Right lobe of liver (tissue), 6 donors: Measurements from ENCODE around the gene MPP4. TPM values are rescaled to one million over a fixed set of nuclear protein-coding genes. Genes with fewer than 3 reads are reported as not detected.
A peak's percentile ranks its signal among the peaks of the same experiment; 100 is the strongest.

Experiments
- ATAC-seq, 4 donors: fragments of 200-7000 bp; cut with Tn5 transposase; one replicate each; pipeline ENCODE4 v1.9.1; 2020; ENCODE audit warnings: mild to moderate bottlenecking in 4 of 4, moderate library complexity in 4 of 4
- DNase-seq, 3 donors: peaks; one replicate each; pipeline ENCODE4 v3.0.0-alpha.2; 2020
- H3K27ac ChIP-seq, 3 donors: fragments of 200-600 bp; one replicate each; pipeline ENCODE4 v1.8.0; 2022
- H3K27me3 ChIP-seq, 2 donors: fragments of 200-600 bp; one replicate each; pipeline ENCODE4 v1.8.0; 2022
- H3K36me3 ChIP-seq, 4 donors: fragments of 200-600 bp; sonication (generic) in 1 of 4; one replicate each; pipeline versions ENCODE4 v1.5.1 to v1.8.0; 2017 to 2022; ENCODE audit warnings: control low read depth in 1 of 4
- H3K4me1 ChIP-seq, 4 donors: fragments of 200-600 bp; sonication (generic) in 1 of 4; one replicate each; pipeline versions ENCODE4 v1.5.1 to v1.8.0; 2017 to 2022; ENCODE audit warnings: control low read depth in 1 of 4
- H3K4me3 ChIP-seq, 3 donors: fragments of 200-600 bp; one replicate each; pipeline ENCODE4 v1.8.0; 2022
- H3K9me3 ChIP-seq, 4 donors: fragments of 200-600 bp; sonication (generic) in 1 of 4; one replicate each; pipeline versions ENCODE4 v1.5.1 to v1.8.0; 2017 to 2022; ENCODE audit warnings: control low read depth in 1 of 4
- CTCF ChIP-seq, 4 donors: fragments of 200-600 bp in 3 of 4; fragments of 450-650 bp in 1 of 4; IDR thresholded peaks; one replicate each; pipeline versions ENCODE4 v1.5.1 to v1.8.0; 2016 to 2022; ENCODE audit warnings: antibody characterized with exemption in 4 of 4, mild to moderate bottlenecking in 2 of 4
- POLR2A ChIP-seq: fragments of 450-650 bp; IDR thresholded peaks from one replicate; pipeline ENCODE4 v1.6.1; 2017; ENCODE audit warnings: antibody characterized with exemption, mild to moderate bottlenecking
- WGBS: methylation state at CpG from one replicate; pipeline ENCODE4 v1.1.6; 2018; ENCODE audit warnings: low coverage, low lambda C conversion rate; ENCODE audit not compliant: insufficient coverage; ENCODE audit errors: missing lambda C conversion rate; 5-methylcytosine and 5-hydroxymethylcytosine counted together
- intact Hi-C, 2 donors: fragments of 100-400 bp; cut with DNase I; formaldehyde crosslinking; loops; one replicate each; pipeline versions ENCODE4 v1.11.2 to v1.14.1; 2022
- total RNA-seq, 6 experiments: library from RNA; depleted of rRNA in 2 of 6; stranded (reverse); fragments of >200 nt in 2 of 6; fragmentation: NEBNext Ultra II Directional in 3 of 6; extraction: Animal tissue kit (Norgen Biotek cat#: 25700) in 3 of 6; gene quantifications; one replicate each; pipeline versions ENCODE4 v1.1.0 to v1.2.4, GENCODE V29; 2016 to 2023
- donor health status: DM: no; HTN: yes; CAD: no.
- donor health status: DM: no; HTN: no; CAD: no.
- donor health status: DM: no; HTN: no; CAD: no.
- donor health status: DM: no; HTN: yes; CAD: no.
- donor health status: DM: no; HTN: yes; CAD: no.

MPP4 gene
- total RNA-seq, 6 experiments from 2014 or later = 0.12 to 0.15 TPM; not detected in 4

GRCh38 chr2:201661366-201661765 is 37.1 kb downstream of the MPP4 start:
- DNase-seq (no peak), ATAC-seq (no peak)
- intact Hi-C loops = no loop called here
- H3K9me3 ChIP-seq = no peaks in the 10 kb centered on the region
- no peak for TF ChIP-seq POLR2A
- no peak for TF ChIP-seq CTCF (IDR thresholded peaks at IDR 0.05)
- 50% methylated on average over 5 of the region's 5 CpGs for WGBS
- H3K4me1 ChIP-seq = no peaks in the 10 kb centered on the region
- H3K27me3 ChIP-seq = no peaks in the 10 kb centered on the region
- H3K4me3 ChIP-seq = no peak overlapping the region
- no peaks in the 10 kb centered on the region for H3K36me3 ChIP-seq
- H3K27ac ChIP-seq = no peak overlapping the region

GRCh38 chr2:201660293-201660895 is 38.0 kb downstream of the MPP4 start:
- no peaks in the 10 kb centered on the region for H3K27me3 ChIP-seq
- intact Hi-C loops = no loop called here
- H3K27ac ChIP-seq = no peak overlapping the region
- WGBS = 63% methylated on average over 5 of the region's 5 CpGs
- H3K4me1 ChIP-seq = no peaks in the 10 kb centered on the region
- H3K9me3 ChIP-seq = no peaks in the 10 kb centered on the region
- DNase-seq (no peak), ATAC-seq (no peak)
- TF ChIP-seq POLR2A = no peak
- no peak for TF ChIP-seq CTCF (IDR thresholded peaks at IDR 0.05)
- H3K4me3 ChIP-seq = no peak overlapping the region
- H3K36me3 ChIP-seq = no peaks in the 10 kb centered on the region

- Histone ChIP-seq H3K9me3 (no peaks in the 10 kb centered on the region), H3K36me3 (no peaks in the 10 kb centered on the region), H3K4me1 (no peaks in the 10 kb centered on the region), H3K27me3 (no peaks in the 10 kb centered on the region), H3K27ac (no peak overlapping the region), H3K4me3 (no peak overlapping the region)
- DNase-seq (no peak), ATAC-seq (no peak)
- TF ChIP-seq POLR2A (no peak), CTCF (IDR thresholded peaks at IDR 0.05) (no peak)
- 76% methylated on average over 5 of the region's 5 CpGs for WGBS
- intact Hi-C loops = no loop called here
These were observed 41.7 kb downstream of the MPP4 start for GRCh38 chr2:201656740-201657139.

GRCh38 chr2:201656102-201656501 is 42.3 kb downstream of the MPP4 start:
- no peak overlapping the region for H3K4me3 ChIP-seq
- no peaks in the 10 kb centered on the region for H3K27me3 ChIP-seq
- 76% methylated on average over 10 of the region's 11 CpGs for WGBS
- intact Hi-C loops = no loop called here
- H3K27ac ChIP-seq = no peak overlapping the region
- DNase-seq (no peak), ATAC-seq (peak in 2 of 4 donors; percentile 17 to 33)
- H3K9me3 ChIP-seq = no peaks in the 10 kb centered on the region
- no peak for TF ChIP-seq POLR2A
- H3K4me1 ChIP-seq = no peaks in the 10 kb centered on the region
- H3K36me3 ChIP-seq = no peaks in the 10 kb centered on the region

- 64% methylated on average over 3 of the region's 5 CpGs for WGBS
- H3K4me3 ChIP-seq = no peak overlapping the region
- no peak for TF ChIP-seq POLR2A
- TF ChIP-seq CTCF (IDR thresholded peaks at IDR 0.05) = no peak
- H3K9me3 ChIP-seq = no peaks in the 10 kb centered on the region
- intact Hi-C loops = no loop called here
- ATAC-seq (no peak), DNase-seq (no peak)
- H3K36me3 ChIP-seq = no peaks in the 10 kb centered on the region
- H3K4me1 ChIP-seq = no peaks in the 10 kb centered on the region
- H3K27me3 ChIP-seq = no peaks in the 10 kb centered on the region
- H3K27ac ChIP-seq = no peak overlapping the region
These were observed 43.6 kb downstream of the MPP4 start for GRCh38 chr2:201654616-201655384.
